ENCODE results near the gene NECAP2.

Gene NECAP2

DNA sequence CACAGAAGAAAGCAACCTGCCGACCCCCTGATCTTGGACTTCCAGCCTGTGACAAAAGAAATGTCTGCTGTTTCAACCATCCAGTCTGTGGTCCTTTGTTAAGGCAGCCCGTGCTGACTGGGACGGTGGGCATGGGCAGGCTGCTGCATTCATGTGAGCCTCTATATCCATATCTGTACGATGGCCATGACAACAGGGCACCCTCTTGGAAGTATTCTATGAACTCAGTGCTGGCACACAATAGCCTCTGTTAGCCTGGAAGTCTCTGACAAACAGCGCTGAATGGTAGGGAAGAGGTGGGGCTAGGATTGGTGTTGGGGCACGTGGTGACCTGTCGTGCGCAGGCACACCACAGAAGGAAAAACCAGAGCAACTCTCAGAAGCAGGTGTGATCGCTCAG, 33.7 kb upstream of the NECAP2 start:
- H3K36me3 ChIP-seq (ENCODE audit: control insufficient read depth, insufficient read depth, low read length, severe bottlenecking), result no peaks in the 10 kb centered on the region
- no peak overlapping the region for H3K9ac ChIP-seq (ENCODE audit: low read length)
- H3K27me3 ChIP-seq (replicated peaks; ENCODE audit: control insufficient read depth, insufficient read depth, low read length), result peaks cover 14% of the 10 kb centered on the region
- H3K9me3 ChIP-seq (ENCODE audit: control insufficient read depth, low read length), result no peaks in the 10 kb centered on the region
- H3K4me3 ChIP-seq (ENCODE audit: low read length), result no peak overlapping the region
- no peak for DNase-seq (ENCODE audit: low read depth)
- peaks cover 5% of the 10 kb centered on the region for H3K4me1 ChIP-seq (ENCODE audit: control insufficient read depth, insufficient read depth, low read length)

DNA sequence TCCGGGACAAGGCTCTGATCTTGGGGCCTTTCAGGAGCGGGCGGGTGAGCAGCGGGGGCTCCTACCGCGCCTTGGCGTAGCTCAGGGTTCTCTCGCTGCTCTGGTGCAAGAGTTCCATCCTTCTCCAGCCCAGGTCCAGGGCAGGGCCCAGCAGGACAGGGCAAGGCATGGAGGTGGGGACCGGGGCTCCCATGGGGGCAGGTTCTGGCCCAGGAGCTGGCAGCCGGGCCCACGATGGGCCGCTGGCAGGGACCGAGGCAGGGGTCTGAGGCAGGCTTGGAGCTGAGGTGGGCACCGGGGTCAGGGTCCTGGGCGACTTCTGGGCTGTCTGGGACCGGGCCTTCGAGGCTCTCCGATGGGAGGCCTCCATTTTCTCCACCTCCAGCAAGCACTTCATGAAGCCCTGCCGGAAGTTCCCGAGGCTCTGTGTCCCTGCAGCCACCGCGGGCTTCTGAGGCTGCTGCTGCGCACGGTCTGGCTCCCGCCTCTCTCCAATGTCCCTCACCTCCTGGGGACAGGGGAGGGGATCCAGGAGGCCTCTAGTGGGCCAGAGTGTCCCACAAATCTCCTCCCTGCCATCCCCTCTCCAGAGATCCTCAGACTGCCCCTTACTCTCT, 30.9 kb upstream of the NECAP2 start:
- peaks cover 14% of the 10 kb centered on the region for H3K27me3 ChIP-seq (replicated peaks; ENCODE audit: control insufficient read depth, insufficient read depth, low read length)
- H3K4me3 ChIP-seq (ENCODE audit: low read length), result no peak overlapping the region
- no peaks in the 10 kb centered on the region for H3K4me1 ChIP-seq (ENCODE audit: control insufficient read depth, insufficient read depth, low read length)
- no peak for DNase-seq (ENCODE audit: low read depth)
- no peak overlapping the region for H3K9ac ChIP-seq (ENCODE audit: low read length)
- H3K9me3 ChIP-seq (ENCODE audit: control insufficient read depth, low read length), result no peaks in the 10 kb centered on the region
- no peaks in the 10 kb centered on the region for H3K36me3 ChIP-seq (ENCODE audit: control insufficient read depth, insufficient read depth, low read length, severe bottlenecking)

DNA sequence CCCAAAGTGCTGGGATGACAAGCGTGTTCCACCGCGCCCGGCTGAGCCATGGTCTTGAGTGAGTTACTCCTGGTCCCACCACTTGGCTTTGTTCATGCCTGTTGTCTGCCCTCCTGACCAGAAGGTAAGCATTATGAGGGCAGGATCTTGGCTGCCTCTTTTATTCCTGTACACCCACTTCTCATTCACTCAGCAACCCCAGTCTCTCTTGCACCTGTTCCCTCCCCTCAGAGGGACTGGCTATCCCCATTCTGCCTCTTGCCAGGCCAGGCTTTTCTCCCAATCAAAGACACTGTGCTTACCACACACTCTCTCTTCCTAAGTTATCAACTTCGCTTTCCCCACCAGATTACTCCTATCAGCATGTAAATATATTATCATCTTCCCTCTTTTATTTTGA, 29.7 kb upstream of the NECAP2 start:
- Histone ChIP-seq H3K9ac (ENCODE audit: low read length) (no peak overlapping the region), H3K4me1 (ENCODE audit: control insufficient read depth, insufficient read depth, low read length) (no peaks in the 10 kb centered on the region), H3K36me3 (ENCODE audit: control insufficient read depth, insufficient read depth, low read length, severe bottlenecking) (no peaks in the 10 kb centered on the region), H3K4me3 (ENCODE audit: low read length) (no peak overlapping the region), H3K9me3 (ENCODE audit: control insufficient read depth, low read length) (no peaks in the 10 kb centered on the region), H3K27me3 (replicated peaks; ENCODE audit: control insufficient read depth, insufficient read depth, low read length) (peaks cover 14% of the 10 kb centered on the region)
- no peak for DNase-seq (ENCODE audit: low read depth)

DNA sequence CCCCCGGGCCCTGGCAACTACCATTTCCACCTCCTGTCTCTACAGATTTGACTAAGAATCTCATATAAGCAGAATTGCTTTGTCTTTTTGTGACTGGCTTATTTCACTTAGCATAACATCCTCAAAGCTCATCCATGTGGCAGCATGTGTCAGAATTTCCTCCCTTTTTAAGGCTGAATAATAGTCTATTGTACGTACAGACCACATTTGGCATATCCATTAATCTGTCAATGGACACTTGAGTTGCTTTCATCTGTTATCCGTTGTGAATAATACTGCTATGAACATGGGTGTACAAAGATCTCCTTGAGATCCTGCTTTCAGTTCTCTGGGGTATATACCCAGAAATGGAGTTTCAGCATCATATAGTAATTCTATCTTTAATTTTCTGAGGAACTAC, 27.3 kb upstream of the NECAP2 start:
- H3K4me3 ChIP-seq (ENCODE audit: low read length), result no peak overlapping the region
- H3K4me1 ChIP-seq (ENCODE audit: control insufficient read depth, insufficient read depth, low read length), result no peaks in the 10 kb centered on the region
- no peaks in the 10 kb centered on the region for H3K9me3 ChIP-seq (ENCODE audit: control insufficient read depth, low read length)
- no peak overlapping the region for H3K9ac ChIP-seq (ENCODE audit: low read length)
- no peak for DNase-seq (ENCODE audit: low read depth)
- no peaks in the 10 kb centered on the region for H3K36me3 ChIP-seq (ENCODE audit: control insufficient read depth, insufficient read depth, low read length, severe bottlenecking)
- peaks cover 12% of the 10 kb centered on the region for H3K27me3 ChIP-seq (replicated peaks; ENCODE audit: control insufficient read depth, insufficient read depth, low read length)

DNA sequence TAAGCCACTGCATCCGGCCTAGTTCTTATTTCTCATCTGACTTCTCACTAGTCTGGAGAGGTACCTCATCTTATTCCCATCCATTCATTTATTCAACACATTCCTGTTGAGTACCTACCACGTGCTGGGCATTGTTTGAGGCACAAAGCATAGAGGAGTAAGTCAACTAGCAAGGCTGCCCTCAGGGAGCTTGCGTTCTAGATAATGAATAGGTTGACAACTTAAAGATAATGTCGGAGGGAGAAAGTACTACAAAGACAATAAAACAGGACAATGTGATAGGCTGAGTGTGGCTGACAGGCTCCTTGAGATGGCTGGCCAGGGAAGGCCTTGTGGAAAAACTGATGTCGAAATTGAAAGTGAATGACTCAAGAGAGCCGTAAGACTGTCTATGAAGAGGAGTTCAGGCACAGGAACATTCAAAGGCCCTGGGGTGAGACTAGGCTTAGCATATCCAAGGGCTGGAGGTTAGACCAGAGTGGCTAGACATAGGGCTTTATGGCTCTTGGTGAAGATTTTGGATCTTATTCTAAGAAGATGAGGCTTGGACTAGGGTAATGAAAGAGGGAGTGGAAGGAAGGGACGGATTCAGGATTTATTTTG, 21.6 kb upstream of the NECAP2 start:
- Histone ChIP-seq H3K4me3 (ENCODE audit: low read length) (no peak overlapping the region), H3K4me1 (ENCODE audit: control insufficient read depth, insufficient read depth, low read length) (no peaks in the 10 kb centered on the region), H3K27me3 (replicated peaks; ENCODE audit: control insufficient read depth, insufficient read depth, low read length) (peaks cover 27% of the 10 kb centered on the region), H3K9me3 (ENCODE audit: control insufficient read depth, low read length) (no peaks in the 10 kb centered on the region), H3K9ac (ENCODE audit: low read length) (no peak overlapping the region), H3K36me3 (ENCODE audit: control insufficient read depth, insufficient read depth, low read length, severe bottlenecking) (no peaks in the 10 kb centered on the region)
- no peak for DNase-seq (ENCODE audit: low read depth)

DNA sequence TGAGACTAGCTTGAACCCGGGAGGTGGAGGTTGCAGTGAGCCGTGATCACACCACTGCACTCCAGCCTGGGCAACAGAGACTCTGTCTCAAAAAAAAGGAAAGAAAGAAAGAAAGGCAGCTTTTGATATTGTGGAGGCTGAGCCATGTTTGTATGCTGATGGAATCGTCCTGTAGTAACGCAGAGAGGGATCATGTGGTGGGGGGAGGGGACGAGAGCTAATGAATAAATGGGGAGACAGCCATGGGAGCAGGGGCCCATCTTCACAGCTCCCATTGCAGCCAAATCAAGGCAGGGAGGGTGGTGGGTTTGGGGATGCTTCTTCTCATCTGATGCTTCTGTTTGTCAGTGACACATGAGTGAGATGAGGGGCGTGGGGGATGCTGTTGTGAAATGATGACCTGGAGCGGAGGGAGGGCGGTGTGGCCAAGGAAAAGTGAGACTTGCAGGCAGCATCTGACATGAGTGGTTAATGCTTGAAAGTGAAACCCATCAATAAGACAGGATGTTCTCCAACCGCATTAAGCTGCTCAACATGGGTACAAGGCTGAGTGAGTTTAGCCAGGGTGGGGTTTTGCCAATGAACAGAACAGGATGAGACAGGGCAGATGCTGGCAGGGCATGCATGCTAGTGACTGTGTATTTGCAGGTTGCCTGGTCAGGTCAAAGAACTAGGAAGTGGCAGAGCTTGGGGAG, 20.0 kb upstream of the NECAP2 start:
- no peaks in the 10 kb centered on the region for H3K9me3 ChIP-seq (ENCODE audit: control insufficient read depth, low read length)
- no peak for DNase-seq (ENCODE audit: low read depth)
- no peak overlapping the region for H3K4me3 ChIP-seq (ENCODE audit: low read length)
- H3K27me3 ChIP-seq (replicated peaks; ENCODE audit: control insufficient read depth, insufficient read depth, low read length), result peaks cover 28% of the 10 kb centered on the region
- H3K9ac ChIP-seq (ENCODE audit: low read length), result no peak overlapping the region
- no peaks in the 10 kb centered on the region for H3K4me1 ChIP-seq (ENCODE audit: control insufficient read depth, insufficient read depth, low read length)
- no peaks in the 10 kb centered on the region for H3K36me3 ChIP-seq (ENCODE audit: control insufficient read depth, insufficient read depth, low read length, severe bottlenecking)

DNA sequence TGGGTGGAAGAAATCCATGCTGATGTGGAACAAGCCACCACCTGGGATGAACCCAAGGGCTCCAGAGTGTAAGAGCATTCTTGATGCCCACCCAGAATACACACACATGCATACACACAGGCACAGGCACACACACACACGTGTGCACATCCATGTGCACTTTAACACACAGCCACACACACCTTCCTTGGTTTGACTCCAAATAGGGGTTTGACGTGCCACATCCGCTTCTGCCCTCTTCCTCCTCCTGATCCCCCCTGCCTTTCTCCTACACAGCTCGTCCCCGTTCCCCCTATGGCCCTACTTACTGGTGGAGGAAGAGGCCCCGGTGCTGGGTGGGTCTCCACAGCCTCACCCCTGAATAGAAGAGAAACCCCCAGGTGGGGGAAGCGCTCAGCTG, 19.3 kb upstream of the NECAP2 start:
- H3K4me1 ChIP-seq (ENCODE audit: control insufficient read depth, insufficient read depth, low read length), result no peaks in the 10 kb centered on the region
- no peak for DNase-seq (ENCODE audit: low read depth)
- H3K9ac ChIP-seq (ENCODE audit: low read length), result no peak overlapping the region
- H3K4me3 ChIP-seq (ENCODE audit: low read length), result no peak overlapping the region
- no peaks in the 10 kb centered on the region for H3K36me3 ChIP-seq (ENCODE audit: control insufficient read depth, insufficient read depth, low read length, severe bottlenecking)
- H3K27me3 ChIP-seq (replicated peaks; ENCODE audit: control insufficient read depth, insufficient read depth, low read length), result peaks cover 29% of the 10 kb centered on the region
- no peaks in the 10 kb centered on the region for H3K9me3 ChIP-seq (ENCODE audit: control insufficient read depth, low read length)

DNA sequence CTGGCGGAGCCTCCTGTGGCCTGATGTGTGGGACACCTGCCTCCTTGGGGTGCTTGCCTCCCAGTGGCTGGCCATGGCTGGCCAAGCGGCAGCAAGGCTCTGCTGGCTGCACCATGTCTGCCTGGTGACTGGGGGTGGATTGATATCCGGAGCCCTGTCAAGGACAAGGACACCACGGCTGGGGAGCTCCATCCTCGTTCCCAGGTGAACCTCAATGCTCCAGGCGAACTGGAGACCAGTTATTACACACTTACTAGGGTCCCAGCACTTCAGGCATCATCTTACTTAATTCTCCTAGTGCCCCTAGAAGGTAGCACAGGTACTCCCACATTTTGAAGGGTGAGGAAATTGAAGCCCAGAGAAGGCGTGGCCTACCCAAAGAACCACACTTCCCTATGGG, 18.5 kb upstream of the NECAP2 start:
- Histone ChIP-seq H3K9ac (ENCODE audit: low read length) (no peak overlapping the region), H3K4me3 (ENCODE audit: low read length) (no peak overlapping the region), H3K4me1 (ENCODE audit: control insufficient read depth, insufficient read depth, low read length) (no peaks in the 10 kb centered on the region), H3K27me3 (replicated peaks; ENCODE audit: control insufficient read depth, insufficient read depth, low read length) (peaks cover 26% of the 10 kb centered on the region), H3K9me3 (ENCODE audit: control insufficient read depth, low read length) (no peaks in the 10 kb centered on the region), H3K36me3 (ENCODE audit: control insufficient read depth, insufficient read depth, low read length, severe bottlenecking) (no peaks in the 10 kb centered on the region)
- no peak for DNase-seq (ENCODE audit: low read depth)

DNA sequence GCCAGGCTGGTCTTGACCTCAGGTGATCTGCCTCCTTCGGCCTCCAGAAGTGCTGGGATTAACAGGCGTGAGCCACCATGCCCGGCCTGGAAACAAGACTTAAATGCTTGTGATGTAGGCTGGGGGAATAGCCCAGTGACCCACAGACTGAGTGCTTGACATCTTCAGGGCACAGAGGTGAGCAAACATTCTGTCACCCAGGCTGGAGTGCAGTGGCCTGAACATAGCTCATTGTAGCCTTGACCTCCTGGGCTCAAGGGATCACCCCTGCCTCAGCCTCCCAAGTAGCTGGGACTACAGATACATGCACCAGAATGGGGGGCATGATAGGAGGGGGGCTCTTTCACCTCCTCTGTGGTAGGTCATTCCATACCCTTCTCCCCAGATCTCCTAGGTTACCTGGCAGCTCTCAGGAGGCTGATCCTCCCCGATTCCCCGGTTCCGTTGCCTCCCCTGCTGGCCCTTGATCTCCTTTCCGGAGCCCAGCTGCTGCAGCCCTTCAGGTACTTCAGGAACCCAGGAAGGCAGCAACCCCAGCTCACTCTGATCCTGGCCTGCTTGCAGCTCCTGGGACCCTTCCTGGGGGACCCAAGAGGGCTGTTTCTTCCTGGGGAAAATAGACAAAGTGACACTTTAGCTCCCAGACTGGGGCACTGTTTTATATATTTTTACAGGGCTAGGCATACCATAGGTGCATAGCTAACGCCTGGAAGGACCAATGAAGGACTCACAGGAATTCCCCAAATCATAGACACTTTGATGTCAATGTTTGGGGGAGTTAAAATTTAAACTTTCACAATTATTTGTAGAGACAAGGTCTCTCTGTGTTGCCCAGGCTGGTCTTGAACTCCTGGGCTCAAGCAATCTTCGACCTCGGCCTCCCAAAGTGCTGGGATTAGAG, 15.1 kb upstream of the NECAP2 start:
- H3K9me3 ChIP-seq (ENCODE audit: control insufficient read depth, low read length), result no peaks in the 10 kb centered on the region
- H3K4me1 ChIP-seq (ENCODE audit: control insufficient read depth, insufficient read depth, low read length), result no peaks in the 10 kb centered on the region
- H3K9ac ChIP-seq (ENCODE audit: low read length), result no peak overlapping the region
- no peak overlapping the region for H3K4me3 ChIP-seq (ENCODE audit: low read length)
- DNase-seq (ENCODE audit: low read depth), result no peak
- H3K36me3 ChIP-seq (ENCODE audit: control insufficient read depth, insufficient read depth, low read length, severe bottlenecking), result no peaks in the 10 kb centered on the region
- H3K27me3 ChIP-seq (replicated peaks; ENCODE audit: control insufficient read depth, insufficient read depth, low read length), result peaks cover 21% of the 10 kb centered on the region

DNA sequence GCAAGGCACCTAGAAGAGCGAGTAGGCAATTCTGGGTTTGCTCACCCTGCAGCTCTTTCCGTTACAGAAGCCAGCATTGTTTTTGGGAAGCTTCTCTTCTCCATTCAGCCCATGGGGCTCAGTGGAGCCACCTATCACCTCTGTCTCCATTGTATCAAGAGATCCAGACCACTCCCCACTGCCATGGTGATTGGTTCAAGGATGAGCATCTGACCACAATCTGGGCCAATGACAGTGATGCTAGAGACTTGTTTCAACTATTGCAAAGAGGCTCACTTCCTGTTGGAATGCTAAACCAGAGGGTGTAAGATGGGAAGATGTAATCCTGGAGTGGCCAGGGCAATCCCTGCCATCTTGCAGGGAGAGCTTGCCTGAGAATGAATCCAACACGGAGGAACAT, 9.9 kb upstream of the NECAP2 start:
- H3K9me3 ChIP-seq (ENCODE audit: control insufficient read depth, low read length), result no peaks in the 10 kb centered on the region
- H3K27me3 ChIP-seq (replicated peaks; ENCODE audit: control insufficient read depth, insufficient read depth, low read length), result peaks cover 11% of the 10 kb centered on the region
- no peak overlapping the region for H3K9ac ChIP-seq (ENCODE audit: low read length)
- no peak for DNase-seq (ENCODE audit: low read depth)
- no peaks in the 10 kb centered on the region for H3K36me3 ChIP-seq (ENCODE audit: control insufficient read depth, insufficient read depth, low read length, severe bottlenecking)
- H3K4me3 ChIP-seq (ENCODE audit: low read length), result no peak overlapping the region
- no peaks in the 10 kb centered on the region for H3K4me1 ChIP-seq (ENCODE audit: control insufficient read depth, insufficient read depth, low read length)

DNA sequence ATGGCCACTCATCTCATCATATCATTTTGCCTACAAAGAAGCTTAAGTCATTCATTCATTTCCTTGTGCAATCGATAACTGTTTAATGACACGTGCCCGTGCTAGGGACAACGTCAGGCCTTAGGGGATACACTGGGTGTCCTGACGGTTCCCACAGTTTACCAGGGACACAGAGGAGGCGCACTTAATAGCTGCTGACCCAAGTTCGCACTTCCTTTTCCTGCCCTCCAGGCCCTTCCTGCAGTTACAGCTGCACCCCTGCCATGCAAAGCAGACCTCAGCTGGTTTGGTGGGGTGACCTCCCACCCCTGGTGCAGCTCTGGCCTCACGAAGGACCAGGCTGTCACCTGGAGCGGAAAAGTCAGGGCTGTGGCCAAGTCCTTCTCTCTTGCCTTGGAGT, 7.5 kb upstream of the NECAP2 start:
- no peak overlapping the region for H3K4me3 ChIP-seq (ENCODE audit: low read length)
- H3K9ac ChIP-seq (ENCODE audit: low read length), result no peak overlapping the region

More for the DNA sequence above, 7.5 kb upstream of the NECAP2 start:
- H3K4me1 ChIP-seq (ENCODE audit: control insufficient read depth, insufficient read depth, low read length), result no peaks in the 10 kb centered on the region
- no peaks in the 10 kb centered on the region for H3K36me3 ChIP-seq (ENCODE audit: control insufficient read depth, insufficient read depth, low read length, severe bottlenecking)
- DNase-seq (ENCODE audit: low read depth), result no peak
- H3K27me3 ChIP-seq (replicated peaks; ENCODE audit: control insufficient read depth, insufficient read depth, low read length), result peaks cover 10% of the 10 kb centered on the region
- H3K9me3 ChIP-seq (ENCODE audit: control insufficient read depth, low read length), result no peaks in the 10 kb centered on the region

All from adipocyte (in vitro differentiated cells).